HG03521 (cell line): ENCODE data around the gene TAOK3.
"Not testable (repeated sequence)": the region's sequence is repeated elsewhere in the genome, so short reads cannot be mapped to it uniquely, and the experiment has no call there.

Source experiments
- ATAC-seq: cut with Tn5 transposase; IDR thresholded peaks from one replicate; pipeline ENCODE4 v1.9.1; 2021; ENCODE audit warnings: mild to moderate bottlenecking, moderate library complexity; ENCODE audit not compliant: unreplicated experiment

Gene TAOK3

DNA sequence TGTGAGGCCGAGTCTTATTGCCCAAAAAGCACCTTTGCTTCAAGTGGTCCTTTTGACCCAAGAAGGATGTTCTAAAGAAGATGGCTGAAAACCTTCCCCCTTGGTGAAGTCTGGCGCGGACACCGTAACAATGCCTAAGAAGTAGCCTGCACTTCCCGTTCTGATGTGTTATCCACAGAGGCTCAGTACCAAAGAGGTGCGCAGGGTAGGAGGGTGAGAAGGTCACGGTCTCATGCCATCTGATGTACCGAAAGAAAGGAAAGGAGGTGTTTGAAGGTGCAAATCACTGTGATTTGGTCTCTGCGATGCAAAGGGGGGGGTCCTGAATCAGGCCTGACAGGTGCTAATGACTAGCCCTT is 226.9 kb downstream of the TAOK3 start:
- no peak for ATAC-seq

DNA sequence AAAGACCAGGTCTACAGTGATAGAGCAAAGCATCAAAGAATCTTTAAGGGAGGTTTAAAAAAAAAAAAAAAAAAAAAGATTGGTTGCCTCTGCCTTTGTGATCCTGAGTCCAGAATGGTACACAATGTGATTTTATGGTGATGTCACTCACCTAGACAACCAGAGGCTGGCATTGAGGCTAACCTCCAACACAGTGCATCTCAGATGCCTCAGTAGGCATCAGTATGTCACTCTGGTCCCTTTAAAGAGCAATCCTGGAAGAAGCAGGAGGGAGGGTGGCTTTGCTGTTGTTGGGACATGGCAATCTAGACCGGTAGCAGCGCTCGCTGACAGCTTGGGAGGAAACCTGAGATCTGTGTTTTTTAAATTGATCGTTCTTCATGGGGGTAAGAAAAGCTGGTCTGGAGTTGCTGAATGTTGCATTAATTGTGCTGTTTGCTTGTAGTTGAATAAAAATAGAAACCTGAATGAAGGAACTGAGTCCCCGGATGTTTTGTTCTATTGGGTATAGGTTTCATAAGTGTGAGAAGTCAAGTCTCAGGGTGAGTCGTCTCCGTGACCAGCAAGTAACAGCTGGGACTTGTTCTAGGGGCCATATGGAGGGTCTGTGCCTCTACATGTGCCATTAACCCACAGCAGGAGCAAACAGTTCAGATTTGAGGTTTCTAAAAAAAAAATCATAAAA is 227.5 kb downstream of the TAOK3 start:
- peak; percentile 67 for ATAC-seq

DNA sequence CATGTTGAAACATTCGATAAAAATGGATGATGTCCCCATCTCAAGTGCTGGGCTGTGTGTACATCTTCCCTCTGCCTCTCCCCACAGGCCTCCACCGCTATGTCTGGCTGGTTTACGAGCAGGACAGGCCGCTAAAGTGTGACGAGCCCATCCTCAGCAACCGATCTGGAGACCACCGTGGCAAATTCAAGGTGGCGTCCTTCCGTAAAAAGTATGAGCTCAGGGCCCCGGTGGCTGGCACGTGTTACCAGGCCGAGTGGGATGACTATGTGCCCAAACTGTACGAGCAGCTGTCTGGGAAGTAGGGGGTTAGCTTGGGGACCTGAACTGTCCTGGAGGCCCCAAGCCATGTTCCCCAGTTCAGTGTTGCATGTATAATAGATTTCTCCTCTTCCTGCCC is 228.2 kb downstream of the TAOK3 start:
- no peak for ATAC-seq

DNA sequence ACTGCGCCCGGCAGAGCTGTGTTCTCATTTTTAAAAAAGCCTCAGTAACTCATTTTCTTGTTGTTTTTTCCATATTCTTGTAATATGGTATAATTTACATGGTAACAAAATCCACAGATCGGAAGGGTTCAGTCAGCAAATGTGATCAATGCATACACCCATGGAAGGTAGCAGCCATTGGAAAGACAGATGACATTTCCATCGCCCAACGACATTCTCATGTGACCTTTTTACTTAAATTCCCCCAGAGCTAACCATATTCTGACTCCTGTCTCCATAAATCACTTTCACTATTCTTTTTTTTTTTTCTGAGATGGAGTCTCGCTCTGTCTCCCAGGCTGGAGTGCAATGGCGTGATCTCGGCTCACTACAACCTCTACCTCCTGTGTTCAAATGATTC is 231.9 kb downstream of the TAOK3 start:
- no peak for ATAC-seq

DNA sequence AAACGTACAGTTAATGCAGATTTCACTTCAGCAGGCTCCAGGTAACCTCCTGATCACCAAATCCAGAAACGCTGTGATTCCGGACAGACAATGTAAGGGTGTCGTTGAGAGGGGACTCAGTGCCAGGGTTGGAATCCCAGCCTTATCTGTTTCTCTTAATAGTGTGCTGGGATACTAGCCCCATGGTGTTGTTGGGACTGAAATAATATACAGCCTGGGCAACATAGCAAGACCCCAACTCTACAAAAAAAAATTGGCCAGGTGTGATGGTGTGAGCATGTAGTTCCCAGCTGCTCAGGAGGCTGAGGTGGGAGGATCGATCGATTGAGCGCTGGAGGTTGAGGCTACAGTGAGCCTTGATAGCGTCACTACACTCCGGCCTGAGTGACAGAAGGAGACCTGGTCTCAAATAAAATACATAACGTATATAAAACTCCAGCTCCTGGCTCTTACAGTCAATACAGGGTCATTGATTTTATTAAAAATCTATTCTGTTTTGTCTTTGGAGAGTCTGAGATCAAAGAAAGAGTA is 235.5 kb downstream of the TAOK3 start:
- ATAC-seq = no peak

DNA sequence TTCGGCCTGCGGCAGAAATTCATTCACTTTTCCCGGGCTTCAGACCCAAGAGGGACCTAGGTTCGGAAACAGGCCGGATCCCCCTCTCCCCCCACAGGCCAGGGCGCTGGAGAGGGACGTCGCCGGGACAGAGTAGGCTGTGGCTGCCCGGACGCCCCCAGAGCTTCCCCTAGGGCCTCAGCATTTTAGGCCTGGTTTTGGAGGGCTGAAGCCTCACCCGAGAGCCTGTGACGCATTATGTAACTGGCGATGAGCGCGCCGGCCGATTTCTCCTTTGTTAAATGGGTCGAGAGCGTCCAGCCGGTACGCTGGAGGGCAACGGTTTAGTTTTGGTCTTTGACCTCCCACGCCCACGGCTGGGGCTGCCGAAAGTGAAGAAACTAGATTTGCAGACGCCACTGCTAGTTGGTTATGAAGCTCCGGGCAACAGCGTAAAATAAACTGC is 236.1 kb downstream of the TAOK3 start:
- peak; percentile 25 for ATAC-seq

DNA sequence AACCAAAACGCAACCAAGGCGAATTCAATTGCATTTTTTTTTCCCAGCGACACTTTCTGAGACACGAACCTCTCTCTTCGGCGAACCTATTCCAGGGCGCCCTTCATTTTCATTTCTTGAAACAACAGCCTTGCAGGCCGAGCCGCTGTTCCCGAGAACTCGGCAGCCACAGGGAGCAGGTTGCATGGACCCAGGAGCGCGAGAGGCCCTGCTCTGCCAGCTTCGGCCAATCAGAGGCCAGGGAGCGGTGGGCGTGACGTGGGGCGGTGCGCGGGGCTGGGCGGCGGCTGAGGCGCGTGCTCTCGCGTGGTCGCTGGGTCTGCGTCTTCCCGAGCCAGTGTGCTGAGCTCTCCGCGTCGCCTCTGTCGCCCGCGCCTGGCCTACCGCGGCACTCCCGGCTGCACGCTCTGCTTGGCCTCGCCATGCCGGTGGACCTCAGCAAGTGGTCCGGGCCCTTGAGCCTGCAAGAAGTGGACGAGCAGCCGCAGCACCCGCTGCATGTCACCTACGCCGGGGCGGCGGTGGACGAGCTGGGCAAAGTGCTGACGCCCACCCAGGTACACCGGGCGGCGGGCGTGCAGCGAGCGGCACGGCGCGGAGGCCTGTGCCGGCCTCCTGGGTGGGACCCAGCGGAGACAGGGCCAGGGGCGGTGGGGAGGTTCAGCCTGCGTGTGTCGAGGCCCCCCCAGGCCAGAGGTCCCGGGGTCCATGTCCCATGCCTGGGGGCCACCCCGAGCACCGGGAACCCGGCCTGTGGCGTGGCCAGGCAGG is 236.7 kb downstream of the TAOK3 start, which contains the start of gene PEBP1:
Gene PEBP1 (plus strand): TSS at position 337 of the 771 bp plus-strand sequence. CDS start 86 bp downstream, at position 423.
- ATAC-seq = peak; percentile 97

DNA sequence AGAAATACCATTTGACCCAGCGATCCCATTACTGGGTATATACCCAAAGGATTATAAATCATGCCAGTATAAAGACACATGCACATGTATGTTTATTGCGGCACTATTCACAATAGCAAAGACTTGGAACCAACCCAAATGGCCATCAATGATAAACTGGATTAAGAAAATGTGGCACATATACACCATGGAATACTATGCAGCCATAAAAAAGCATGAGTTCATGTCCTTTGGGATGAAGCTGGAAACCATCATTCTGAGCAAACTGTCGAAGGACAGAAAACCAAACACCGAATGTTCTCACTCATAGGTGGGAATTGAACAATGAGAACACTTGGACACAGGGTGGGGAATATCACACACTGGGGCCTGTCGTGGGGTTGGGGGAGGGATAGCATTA is 243.3 kb downstream of the TAOK3 start:
- not testable (repeated sequence) for ATAC-seq

DNA sequence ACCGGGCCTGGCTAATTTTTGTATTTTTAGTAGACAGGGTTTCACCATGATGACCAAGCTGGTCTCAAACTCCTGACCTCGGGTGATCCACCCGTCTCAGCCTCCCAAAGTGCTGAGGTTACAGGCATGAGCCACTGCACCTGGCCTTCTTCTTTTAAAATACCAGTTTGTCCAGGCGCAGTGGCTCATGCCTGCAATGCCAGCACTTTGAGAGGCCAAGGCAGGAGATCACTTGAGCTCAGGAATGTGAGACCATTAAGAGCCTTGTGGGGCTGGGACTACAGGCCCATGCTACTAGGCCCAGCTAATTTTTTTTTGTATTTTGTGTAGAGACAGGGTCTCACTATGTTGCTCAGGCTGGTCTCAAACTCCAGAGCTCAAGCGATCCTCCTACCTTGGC is 244.8 kb downstream of the TAOK3 start:
- ATAC-seq = no peak

DNA sequence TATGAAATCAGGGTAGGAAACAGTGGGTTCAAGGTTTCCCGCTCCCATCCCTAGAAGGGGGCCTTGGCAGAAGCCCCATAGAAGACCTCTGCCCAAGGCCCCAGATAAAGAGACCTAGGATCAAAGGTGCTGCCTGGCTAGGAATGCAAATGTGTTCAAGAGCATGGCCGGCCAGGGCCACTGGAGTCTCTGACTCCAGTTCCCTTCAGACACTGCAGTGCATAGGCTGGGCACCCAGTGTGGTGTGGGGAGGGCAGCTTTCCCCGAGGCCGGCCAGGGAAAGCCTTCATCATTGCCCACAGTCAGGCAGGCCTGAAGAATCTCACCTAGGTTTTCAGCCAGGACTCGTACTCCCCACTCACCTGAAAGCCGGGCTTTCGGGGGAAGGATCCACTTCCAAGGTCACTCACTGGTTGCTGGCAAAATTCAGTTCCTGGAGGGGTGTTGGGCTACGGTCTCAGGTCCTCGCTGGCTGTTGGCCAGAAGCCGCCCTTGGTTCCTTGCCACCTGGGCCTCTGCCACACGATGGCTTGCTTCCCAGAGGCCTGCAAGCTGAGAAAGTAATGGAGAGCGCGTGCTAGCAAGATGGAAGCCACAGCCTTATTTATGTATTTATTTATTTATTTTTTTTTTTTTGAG is 246.5 kb downstream of the TAOK3 start:
- no peak for ATAC-seq

DNA sequence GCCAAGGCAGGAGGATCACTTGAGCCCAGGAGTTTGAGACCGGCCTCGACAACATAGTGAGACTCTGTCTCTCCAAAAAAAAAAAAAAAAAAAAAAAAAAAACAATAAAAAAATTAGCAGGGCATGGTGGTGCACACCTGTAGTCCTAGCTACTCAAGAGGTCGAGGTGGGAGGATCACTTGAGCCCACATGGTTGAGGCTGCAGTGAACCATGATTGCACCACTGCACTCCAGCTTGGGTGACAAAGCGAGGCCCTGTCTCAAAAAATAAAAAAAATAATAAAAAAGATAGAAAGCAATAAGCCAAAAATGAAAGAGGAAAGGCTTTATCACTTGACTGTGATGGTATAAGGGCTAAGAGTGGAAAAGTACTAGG is 247.0 kb downstream of the TAOK3 start:
- no peak for ATAC-seq

DNA sequence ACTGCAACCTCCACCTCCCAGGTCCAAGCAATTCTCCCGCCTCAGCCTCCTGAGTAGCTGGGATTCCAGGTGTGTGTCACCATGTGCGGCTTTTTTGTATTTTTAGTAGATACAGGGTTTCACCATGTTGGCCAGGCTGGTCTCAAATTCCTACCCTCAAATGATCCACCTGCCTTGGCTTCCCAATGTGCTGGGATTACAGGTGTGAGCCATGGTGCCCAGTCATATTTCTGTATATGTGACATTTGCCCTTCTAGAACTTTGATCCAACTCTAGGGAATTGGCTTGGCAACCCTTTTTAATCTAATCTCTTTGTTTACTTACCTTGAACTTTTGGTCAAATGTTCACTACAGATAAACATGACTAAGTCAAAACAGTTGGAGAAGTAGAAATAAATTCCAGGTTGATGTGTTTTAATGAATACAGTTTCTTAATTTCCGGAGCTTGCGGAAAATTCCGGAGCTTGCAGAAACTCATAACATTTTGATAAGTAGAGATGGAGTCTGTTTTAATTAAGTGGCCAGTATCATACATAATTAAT is 248.3 kb downstream of the TAOK3 start:
- no peak for ATAC-seq

DNA sequence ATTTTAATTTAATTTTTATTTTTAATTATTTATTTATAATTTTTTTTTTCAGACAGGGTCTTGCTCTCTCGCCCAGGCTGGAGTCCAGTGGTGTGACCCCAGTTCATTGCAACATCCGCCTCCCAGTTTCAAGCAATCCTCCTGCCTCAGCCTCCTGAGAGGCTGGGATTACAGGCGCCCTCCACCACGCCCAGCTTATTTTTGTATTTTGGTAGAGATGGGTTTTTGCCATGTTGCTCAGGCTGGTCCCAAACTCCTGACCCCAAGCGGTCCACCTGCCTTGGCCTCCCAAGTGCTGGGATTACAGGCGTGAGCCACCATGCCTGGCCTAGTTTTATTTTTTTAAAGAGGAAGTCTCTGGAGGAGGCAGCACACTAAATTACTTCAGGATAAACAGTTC is 250.4 kb downstream of the TAOK3 start:
- no peak for ATAC-seq

DNA sequence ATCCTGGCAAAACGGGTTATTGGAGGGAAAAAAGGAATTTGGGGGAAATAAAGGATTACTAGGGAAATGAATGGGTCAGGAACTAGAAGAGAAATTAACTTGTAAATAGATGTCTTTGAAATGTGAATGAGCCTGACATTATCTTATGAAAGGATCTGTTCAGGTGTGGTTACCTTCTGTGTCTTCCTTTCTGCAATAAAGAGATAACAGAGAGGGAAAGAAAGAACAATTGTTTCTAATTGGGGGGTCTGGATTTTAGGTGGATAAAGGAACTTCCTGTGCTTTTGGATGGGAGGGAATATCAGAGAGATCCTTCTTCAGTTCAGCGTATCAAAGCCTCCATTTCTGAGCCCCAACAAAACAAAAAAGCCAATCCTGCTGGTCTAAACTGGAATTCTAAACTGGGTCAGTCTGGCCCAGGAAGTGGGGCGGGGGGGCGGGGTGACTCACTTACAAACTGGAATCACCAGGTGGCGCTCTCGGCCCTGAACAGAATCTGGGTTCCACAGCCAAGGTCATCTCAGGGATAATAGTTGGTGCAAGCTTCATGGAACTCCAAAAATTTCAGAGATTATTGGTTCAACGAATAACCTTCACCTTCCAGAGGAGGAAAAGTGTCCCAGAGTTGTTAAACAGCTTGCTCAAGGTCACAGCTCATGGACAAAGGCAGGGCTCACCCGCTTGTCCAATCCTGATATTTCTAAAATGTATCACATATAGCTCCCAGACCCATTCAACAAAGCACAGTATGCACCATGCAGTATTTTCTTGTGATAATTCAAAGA is 251.9 kb downstream of the TAOK3 start:
- ATAC-seq = no peak

DNA sequence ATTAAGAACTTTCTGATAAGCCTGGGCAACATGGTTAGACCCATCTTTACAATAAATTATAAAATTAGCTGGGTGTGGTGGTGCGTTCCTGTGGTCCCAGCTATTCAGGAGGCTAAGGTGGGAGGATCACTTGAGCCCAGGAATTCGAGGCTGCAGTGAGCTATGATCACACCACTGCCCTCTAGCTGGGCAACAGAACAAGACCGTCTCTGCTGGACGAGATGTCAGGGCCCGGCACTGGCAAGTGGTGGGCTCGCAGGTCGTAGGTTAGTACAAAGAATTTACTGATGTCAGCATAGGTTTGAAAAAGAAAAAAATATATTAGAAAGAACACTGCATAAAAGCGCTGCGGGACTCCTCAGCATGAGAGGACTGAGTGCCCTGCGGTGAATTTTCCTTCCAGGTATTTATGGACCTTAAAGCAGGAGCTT is 253.2 kb downstream of the TAOK3 start:
- no peak for ATAC-seq

DNA sequence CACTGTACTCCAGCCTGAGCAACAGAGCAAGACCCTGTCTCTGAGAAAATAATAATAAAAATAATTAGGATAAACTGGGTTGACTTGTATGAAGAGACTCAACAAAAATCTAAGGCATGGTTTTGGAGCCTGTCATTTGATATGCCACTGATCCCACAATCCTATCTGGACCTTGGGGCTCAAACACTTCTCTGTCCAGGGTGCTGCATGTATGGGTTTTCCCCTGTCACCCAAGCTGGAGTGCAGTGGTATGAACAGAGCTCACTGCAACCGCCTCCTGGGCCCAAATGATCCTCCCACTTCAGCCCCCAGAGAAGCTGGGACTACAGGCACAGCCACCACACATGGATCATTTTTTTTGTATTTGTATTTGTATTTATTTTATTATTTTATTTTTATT is 263.6 kb downstream of the TAOK3 start:
- no peak for ATAC-seq

DNA sequence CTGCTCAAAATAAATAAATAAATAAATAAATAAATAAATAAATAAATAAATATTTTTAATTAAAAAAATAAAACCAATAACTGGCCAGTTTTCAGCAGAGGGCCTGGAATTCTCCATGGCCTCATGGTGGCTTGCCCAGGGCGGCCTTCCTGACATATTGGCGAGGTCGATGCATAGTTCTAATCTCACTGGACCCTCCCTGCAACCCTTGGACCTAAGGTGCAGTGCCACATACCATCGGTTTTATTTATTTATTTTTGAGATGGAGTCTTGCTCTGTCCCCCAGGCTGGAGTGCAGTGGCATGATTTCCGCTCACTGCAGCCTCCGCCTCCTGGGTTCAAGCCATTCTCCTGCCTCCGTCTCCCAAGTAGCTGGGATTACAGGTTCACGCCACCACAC is 265.0 kb downstream of the TAOK3 start:
- no peak for ATAC-seq

DNA sequence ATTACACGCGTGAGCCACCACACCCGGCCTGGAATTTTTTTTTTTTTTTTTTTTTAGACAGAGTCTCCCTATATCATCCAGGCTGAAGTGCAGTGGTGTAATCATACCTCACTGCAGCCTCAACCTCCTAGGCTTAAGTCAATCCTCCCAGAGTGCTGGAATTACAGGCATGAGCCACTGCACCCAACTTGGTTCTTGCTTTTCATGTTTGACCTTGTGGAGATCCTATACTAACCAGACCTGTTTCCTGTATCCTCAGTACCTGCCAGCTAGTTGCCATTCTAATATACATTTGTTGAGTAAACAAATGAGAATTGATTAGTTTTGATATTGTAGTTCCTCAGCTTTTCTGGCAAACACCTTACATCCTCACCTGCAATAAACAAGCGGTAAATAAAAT is 265.7 kb downstream of the TAOK3 start:
- ATAC-seq = no peak

DNA sequence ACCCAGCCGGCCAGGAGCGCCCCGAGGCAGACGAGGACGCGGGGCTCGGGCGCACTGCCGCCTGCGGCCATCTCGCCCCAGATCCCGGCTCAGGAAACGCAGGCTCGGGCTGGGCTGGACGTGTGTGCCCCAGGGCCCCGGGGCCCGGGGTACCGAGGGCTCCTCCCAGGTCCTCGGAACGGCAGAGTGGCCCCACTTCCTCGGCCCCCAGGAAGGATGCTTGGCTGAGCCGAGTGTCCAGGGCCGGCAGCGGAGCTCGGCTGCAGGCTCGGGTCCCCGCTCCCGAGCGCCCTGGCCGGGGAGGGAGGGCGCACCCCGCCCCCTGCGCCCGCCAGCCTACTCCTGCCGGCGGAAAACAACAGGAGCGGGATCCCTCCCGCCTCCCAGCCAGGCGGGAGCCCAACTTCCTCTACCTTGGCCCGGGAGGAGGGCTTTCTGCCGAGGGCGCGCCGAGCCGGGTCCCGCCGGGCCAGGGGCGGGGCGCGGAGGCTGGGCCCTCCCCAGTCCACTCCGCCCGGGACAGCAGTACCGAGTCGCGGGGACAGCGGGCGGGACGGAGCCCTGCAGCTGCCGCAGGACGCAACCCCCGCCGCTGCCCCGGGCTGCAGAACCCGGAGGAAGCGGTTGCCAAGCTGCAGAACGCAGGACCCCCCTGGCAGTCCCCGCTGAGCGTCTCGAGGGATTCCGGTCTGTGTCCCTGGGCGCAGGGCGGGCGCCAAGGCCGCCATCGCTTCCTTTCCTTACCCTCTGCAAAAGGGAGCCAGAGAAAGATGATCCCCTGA is 268.9 kb downstream of the TAOK3 start, which contains the start of gene VSIG10:
Gene VSIG10 (minus strand): TSS at position 411 of the 782 bp plus-strand sequence. CDS start 340 bp downstream, at position 71.
- ATAC-seq = no peak

DNA sequence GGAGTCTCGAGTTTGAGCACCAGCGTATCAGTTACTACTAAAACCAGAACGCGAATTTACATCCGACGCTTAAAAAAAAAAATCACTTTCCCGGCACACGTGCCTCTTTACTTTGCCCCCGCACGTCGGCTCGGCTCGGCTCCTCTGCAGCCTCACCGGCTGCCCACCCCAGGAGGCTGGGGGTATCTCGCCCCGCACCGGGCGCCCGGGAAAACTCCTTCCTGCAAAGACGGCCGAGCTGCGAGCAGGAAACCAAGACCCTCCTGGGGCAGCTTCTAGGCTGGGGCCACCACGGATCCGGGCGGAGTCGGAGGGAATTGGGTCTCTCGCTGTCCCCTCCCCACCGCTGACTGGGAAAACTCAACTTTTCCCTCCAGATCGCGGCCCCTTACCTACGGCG is 269.5 kb downstream of the TAOK3 start:
- ATAC-seq = no peak
